Measurements from ENCODE around the gene SDCBP2.

Gene SDCBP2, protein sequence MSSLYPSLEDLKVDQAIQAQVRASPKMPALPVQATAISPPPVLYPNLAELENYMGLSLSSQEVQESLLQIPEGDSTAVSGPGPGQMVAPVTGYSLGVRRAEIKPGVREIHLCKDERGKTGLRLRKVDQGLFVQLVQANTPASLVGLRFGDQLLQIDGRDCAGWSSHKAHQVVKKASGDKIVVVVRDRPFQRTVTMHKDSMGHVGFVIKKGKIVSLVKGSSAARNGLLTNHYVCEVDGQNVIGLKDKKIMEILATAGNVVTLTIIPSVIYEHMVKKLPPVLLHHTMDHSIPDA

DNA sequence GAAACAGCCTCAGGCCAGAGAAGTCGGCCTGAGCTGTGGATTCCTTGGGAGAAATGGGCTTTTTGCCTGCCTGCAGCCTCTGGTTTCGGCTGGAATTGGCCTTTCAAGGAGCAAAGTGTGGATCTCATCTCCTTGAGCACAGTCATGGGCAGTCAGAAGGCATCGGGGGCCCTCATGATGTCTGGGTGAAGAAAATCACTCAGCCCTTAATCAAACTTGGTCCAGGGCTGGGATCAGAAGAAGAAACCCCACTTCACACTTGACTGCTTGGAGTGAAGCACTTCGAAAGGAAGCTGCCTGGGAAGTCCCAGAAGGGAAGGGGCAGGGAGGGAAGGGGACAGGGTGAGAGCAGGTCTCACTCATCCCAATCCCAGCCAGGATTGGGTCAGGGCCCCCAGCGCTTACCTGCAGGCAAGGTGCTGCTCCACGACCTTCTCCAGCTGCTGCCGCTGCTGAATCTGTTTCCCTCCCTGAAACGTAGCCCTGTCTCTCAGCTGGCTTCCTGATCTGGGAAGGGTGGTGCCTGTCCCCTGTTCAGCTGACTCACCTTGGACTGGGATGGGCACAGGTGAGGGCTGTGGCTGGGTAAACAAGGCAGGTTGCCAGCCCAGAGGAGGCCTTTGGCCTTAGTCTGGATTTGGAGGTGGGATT, at the start of gene SDCBP2:
TSS of gene SDCBP2 (minus strand) at position 460 of the 651 bp plus-strand sequence. CDS start 8,723 bp downstream, outside the sequence.
- TF ChIP-seq, protein P1, sequence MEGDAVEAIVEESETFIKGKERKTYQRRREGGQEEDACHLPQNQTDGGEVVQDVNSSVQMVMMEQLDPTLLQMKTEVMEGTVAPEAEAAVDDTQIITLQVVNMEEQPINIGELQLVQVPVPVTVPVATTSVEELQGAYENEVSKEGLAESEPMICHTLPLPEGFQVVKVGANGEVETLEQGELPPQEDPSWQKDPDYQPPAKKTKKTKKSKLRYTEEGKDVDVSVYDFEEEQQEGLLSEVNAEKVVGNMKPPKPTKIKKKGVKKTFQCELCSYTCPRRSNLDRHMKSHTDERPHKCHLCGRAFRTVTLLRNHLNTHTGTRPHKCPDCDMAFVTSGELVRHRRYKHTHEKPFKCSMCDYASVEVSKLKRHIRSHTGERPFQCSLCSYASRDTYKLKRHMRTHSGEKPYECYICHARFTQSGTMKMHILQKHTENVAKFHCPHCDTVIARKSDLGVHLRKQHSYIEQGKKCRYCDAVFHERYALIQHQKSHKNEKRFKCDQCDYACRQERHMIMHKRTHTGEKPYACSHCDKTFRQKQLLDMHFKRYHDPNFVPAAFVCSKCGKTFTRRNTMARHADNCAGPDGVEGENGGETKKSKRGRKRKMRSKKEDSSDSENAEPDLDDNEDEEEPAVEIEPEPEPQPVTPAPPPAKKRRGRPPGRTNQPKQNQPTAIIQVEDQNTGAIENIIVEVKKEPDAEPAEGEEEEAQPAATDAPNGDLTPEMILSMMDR (IDR thresholded peaks at IDR 0.05; ENCODE audit: extremely low read depth, missing control alignments), result no peak
- no peak for DNase-seq (ENCODE audit: low spot score)

DNA sequence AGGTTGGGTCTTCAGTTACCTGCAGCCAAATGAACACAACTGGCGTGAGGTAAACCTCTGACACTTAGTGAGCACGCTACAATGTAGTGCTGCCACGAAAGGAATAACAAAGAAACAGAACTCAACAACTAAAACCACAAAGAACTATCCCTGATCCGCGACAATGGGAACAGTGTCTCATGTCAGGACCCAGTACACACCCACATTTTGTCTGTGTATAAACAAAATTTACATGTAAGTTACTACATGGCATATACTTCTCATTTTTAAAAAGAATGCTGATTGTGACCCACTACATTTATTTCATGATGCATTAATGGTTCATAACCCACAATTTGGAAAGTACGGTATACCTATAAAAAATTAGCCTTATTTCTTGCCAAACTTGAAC, 49.8 kb upstream of the SDCBP2 start:
- TF ChIP-seq, protein P1 (IDR thresholded peaks at IDR 0.05; ENCODE audit: extremely low read depth, missing control alignments), result no peak
- no peak for DNase-seq (ENCODE audit: low spot score)

DNA sequence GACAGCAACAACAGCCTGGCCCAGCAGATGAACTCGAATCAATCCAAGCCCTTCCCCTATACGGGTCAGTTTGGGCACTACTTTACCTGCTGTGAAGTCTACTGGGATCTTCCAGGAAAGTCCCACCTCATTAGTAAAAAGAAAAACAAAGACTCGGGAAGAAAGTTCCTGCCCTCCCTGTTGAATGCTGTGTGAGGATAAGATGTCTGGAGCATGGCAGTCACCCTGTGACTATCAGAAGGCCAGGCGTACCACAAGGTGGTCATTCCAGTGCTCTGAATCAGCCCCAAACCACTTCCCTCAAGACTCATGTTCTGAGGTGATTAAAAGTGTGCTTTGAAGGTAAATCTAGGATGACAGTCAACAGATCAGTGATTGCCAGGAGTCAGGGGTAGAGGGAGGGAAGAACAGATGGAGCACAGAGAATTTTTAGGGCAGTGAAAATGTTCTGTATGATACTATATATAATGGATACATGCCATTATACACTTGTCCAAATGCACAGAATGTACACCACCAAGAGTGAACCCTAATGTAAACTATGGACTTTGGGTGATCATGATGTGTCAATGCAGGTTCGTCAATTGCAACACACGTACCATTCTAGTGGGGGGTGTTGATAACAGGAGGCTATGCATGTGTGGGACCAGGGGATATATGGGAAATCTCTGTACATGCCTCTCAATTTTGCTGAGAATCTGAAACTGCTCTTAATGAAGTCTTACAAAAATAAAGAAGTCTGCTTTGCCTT, 49.2 kb upstream of the SDCBP2 start:
- no peak for DNase-seq (ENCODE audit: low spot score)
- TF ChIP-seq, protein P1 (IDR thresholded peaks at IDR 0.05; ENCODE audit: extremely low read depth, missing control alignments), result no peak

DNA sequence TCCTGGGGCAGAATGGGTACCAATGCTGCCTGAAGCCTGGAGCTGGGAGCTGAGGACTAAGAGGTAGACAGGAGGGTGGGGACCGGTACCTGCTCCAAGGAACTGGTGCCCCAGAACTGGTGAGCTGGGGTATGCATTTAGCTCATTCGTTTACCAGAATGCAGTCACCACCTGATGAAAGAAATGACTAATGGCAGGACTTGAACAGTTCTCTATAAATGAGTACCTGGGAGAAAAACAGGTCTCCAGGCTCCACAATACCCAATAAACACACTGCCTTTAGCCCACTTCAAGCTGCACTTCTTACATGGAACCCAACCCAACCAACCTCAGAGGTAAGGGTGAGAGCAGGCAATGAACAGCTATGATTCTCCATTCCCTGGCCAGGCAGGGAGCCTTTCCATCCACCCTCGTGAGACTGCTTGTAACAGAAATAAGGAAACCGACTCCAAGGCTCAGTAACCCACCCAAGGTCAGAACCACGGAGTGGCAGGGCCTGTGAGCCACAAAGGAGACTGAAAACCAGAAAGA, 48.5 kb upstream of the SDCBP2 start:
- TF ChIP-seq, protein P1 (IDR thresholded peaks at IDR 0.05; ENCODE audit: extremely low read depth, missing control alignments), result no peak
- peak; percentile 25 for DNase-seq (ENCODE audit: low spot score)

DNA sequence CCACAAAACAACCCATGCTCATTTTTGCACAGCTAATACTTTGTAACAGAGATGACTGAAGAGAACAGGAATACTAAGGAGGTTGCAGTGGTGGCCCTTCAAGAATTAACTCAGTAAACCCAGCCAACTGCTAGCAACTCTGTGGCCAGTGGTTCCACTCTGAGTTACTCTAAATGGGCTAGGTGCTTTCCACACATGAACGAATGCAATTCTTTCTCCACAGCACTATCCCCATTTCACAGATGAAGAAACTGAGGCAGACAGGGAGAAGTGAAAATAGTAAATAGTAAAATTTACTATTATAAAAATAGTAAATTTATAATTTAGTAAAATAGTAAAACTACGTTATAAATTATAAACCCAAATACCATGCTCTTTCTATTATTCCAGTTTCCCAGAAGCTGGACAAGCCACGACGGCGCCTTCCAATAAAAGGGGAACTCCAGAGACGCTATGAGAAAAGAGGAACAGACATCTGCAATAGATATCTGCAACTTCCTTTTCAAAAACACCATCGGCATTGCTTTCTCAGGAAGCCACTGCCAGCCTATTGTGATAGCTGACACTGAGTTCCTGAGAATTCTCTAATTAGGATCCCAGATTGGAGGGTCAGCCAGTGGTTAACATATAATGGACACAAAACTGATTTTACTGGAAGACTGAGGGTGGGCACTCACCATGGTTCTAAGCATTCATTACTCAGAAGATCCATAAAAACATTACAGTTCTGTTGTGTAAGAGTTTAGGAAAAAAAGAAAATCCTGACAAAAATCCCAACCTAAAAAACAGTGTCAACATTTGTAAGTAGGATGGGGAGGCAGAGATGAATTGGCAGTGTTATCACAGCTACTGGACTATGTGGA, 47.7 kb upstream of the SDCBP2 start:
- DNase-seq (ENCODE audit: low spot score), result peak; percentile 33
- TF ChIP-seq, protein P1 (IDR thresholded peaks at IDR 0.05; ENCODE audit: extremely low read depth, missing control alignments), result no peak

DNA sequence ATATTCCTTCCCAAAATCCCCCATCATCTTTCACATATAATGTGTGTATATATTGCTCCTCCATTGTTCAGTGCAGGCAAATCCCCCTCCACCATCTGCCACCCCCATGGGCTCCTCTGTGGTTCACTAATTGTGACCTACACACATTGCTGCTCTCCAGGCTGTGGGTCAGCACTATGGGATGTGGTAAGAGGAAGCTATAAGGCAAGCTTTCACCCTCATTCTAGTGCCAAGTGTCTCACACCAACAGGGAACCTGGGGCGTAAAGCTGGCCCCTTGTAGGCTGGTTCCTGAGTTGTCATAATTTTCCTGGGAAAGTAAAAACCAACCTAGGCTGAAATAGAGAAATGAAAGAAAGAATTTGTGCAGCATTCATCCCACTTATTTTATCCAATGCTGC, 47.1 kb upstream of the SDCBP2 start:
- DNase-seq (ENCODE audit: low spot score), result no peak

More for the DNA sequence above, 47.1 kb upstream of the SDCBP2 start:
- TF ChIP-seq, protein P1 (IDR thresholded peaks at IDR 0.05; ENCODE audit: extremely low read depth, missing control alignments), result no peak
